Measurements from ENCODE around the gene FEM1B.

DNA sequence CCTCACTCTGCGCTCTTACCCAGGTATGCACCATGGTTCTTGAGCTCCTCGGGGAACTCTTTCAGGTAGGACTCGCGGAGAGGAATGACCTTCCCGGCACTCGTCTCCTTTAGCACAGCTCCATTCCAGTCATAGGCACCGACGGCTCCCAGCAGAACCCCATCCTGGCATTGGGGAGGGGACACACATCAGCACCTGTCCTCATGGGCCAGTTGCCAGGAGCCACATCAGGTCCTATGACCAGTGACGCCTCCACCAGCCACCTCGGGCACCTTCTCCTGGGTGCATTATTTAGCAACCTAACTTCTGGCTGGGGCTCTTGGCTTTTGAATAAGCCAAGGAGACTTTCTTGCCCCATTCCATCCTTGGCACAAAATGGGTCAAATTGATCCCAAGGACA is 61.9 kb downstream of the FEM1B start:
- TF ChIP-seq CTCF (conservative IDR thresholded peaks at IDR 0.05 in 1 of 2, IDR thresholded peaks at IDR 0.05 in 1 of 2; ENCODE audit: low read depth in 1 of 2, low read length in 2 of 2) (no peak), EZH2 (IDR thresholded peaks at IDR 0.05; ENCODE audit: low read length, missing control alignments) (no peak)

Measured in fibroblast of lung (primary cell).